ENCODE measurements around the gene TIRAP. TPM values are rescaled to one million over a fixed set of nuclear protein-coding genes. Genes with fewer than 3 reads are reported as not detected.
A peak's percentile ranks its signal among the peaks of the same experiment; 100 is the strongest.
"Not testable (repeated sequence)": the region's sequence is repeated elsewhere in the genome, so short reads cannot be mapped to it uniquely, and the experiment has no call there.

The TIRAP gene
- total RNA-seq, 2 donors from 2014 or later, result 9.2 to 11.4 TPM

DNA sequence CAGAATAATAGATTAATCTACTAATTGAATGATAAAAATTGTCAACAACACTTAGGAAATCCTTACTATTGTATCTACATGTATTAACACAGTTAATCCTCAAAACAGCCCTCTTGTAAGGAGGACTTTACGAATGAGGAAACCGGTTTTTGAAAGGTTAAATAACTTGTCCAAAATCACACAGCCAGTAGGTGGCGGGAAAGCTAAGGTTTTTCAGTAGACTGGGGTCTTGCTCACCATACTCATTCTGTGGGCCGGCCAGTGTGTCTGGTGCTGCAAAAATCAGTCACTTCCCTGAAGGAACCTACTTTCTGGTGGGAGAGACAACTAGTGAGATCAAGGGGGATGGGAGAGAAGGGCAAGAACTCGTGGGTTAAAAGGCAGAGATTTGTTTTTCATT lies 24.8 kb downstream of the TIRAP start:
- 38 to 55% methylated on average over 3 to 5 of the region's 5 CpGs for WGBS, 2 experiments (ENCODE audit: insufficient coverage in 1 of 2, insufficient read length in 1 of 2)
- peak overlapping the region; percentile 9 for H3K27ac ChIP-seq (ENCODE audit: low read depth, low read length)

GRCh38 chr11:126308271-126308671 lies 25.4 kb downstream of the TIRAP start:
- H3K27ac Mint-ChIP-seq, result no peak overlapping the region
- H3K4me1 Mint-ChIP-seq, result peaks cover 11% of the 10 kb centered on the region
- H3K4me1 ChIP-seq (ENCODE audit: control insufficient read depth, insufficient read depth, low read length), result peaks cover 4% of the 10 kb centered on the region
- H3K9me3 ChIP-seq (ENCODE audit: control insufficient read depth, low read length), result no peaks in the 10 kb centered on the region
- no peaks in the 10 kb centered on the region for H3K27me3 ChIP-seq (ENCODE audit: control insufficient read depth, insufficient read depth, low read length, poor library complexity, severe bottlenecking)
- H3K9ac ChIP-seq (ENCODE audit: extremely low read depth, low read length, poor library complexity, severe bottlenecking), result no peak overlapping the region
- H3K9me3 Mint-ChIP-seq, result no peaks in the 10 kb centered on the region
- no peak overlapping the region for H3K4me3 Mint-ChIP-seq
- H3K36me3 Mint-ChIP-seq (ENCODE audit: low read depth), result peaks cover 19% of the 10 kb centered on the region
- H3K27ac ChIP-seq (ENCODE audit: low read depth, low read length), result peak overlapping the region; percentile 18
- 75 to 90% methylated on average over 4 of the region's 4 CpGs for WGBS, 2 experiments (ENCODE audit: insufficient coverage in 1 of 2, insufficient read length in 1 of 2)
- H3K4me3 ChIP-seq (ENCODE audit: low read length), result no peak overlapping the region
- H3K36me3 ChIP-seq (ENCODE audit: control insufficient read depth, insufficient read depth, low read length), result peaks cover 4% of the 10 kb centered on the region
- no peak for TF ChIP-seq CTCF (conservative IDR thresholded peaks at IDR 0.05)
- no peak for DNase-seq
- no peaks in the 10 kb centered on the region for H3K27me3 Mint-ChIP-seq (ENCODE audit: insufficient read depth)

More for the DNA sequence above, 24.8 kb downstream of the TIRAP start:
- peak; percentile 77 for TF ChIP-seq CTCF (conservative IDR thresholded peaks at IDR 0.05)
- no peak overlapping the region for H3K4me3 Mint-ChIP-seq
- DNase-seq, result peak; percentile 84
- H3K36me3 Mint-ChIP-seq (ENCODE audit: low read depth), result peaks cover 24% of the 10 kb centered on the region
- Histone ChIP-seq H3K27me3 (ENCODE audit: control insufficient read depth, insufficient read depth, low read length, poor library complexity, severe bottlenecking) (no peaks in the 10 kb centered on the region), H3K9me3 (ENCODE audit: control insufficient read depth, low read length) (no peaks in the 10 kb centered on the region), H3K4me1 (ENCODE audit: control insufficient read depth, insufficient read depth, low read length) (no peaks in the 10 kb centered on the region), H3K9ac (ENCODE audit: extremely low read depth, low read length, poor library complexity, severe bottlenecking) (no peak overlapping the region), H3K36me3 (ENCODE audit: control insufficient read depth, insufficient read depth, low read length) (peaks cover 4% of the 10 kb centered on the region), H3K4me3 (ENCODE audit: low read length) (no peak overlapping the region)
- no peaks in the 10 kb centered on the region for H3K27me3 Mint-ChIP-seq (ENCODE audit: insufficient read depth)
- H3K27ac Mint-ChIP-seq, result no peak overlapping the region
- peaks cover 9% of the 10 kb centered on the region for H3K4me1 Mint-ChIP-seq
- H3K9me3 Mint-ChIP-seq, result no peaks in the 10 kb centered on the region

DNA sequence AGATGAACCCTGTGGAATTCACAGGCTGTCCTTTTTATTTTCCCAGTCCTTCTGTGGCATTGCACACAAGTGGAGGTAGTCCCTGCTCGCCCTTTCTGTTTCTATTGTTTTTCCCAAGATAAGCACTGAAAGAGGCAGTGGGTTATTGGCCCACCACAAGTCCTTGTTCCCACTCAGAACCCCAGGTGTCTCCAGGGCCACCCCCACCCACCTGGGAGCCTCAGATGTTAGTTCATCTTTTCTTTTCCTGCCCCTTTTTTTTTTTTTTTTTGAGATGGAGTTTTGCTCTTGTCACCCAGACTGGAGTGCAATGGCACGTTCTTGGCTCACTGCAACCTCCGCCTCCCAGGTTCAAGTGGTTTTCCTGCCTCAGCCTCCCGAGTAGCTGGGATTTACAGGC lies 25.9 kb downstream of the TIRAP start:
- not testable (repeated sequence) for H3K4me3 ChIP-seq (ENCODE audit: low read length); H3K9me3 Mint-ChIP-seq; H3K4me3 Mint-ChIP-seq; H3K27me3 Mint-ChIP-seq (ENCODE audit: insufficient read depth); H3K9me3 ChIP-seq (ENCODE audit: control insufficient read depth, low read length); H3K27ac ChIP-seq (ENCODE audit: low read depth, low read length); H3K27ac Mint-ChIP-seq; H3K4me1 ChIP-seq (ENCODE audit: control insufficient read depth, insufficient read depth, low read length); DNase-seq; H3K27me3 ChIP-seq (ENCODE audit: control insufficient read depth, insufficient read depth, low read length, poor library complexity, severe bottlenecking); H3K9ac ChIP-seq (ENCODE audit: extremely low read depth, low read length, poor library complexity, severe bottlenecking); H3K36me3 ChIP-seq (ENCODE audit: control insufficient read depth, insufficient read depth, low read length)
- peaks cover 11% of the 10 kb centered on the region for H3K4me1 Mint-ChIP-seq
- H3K36me3 Mint-ChIP-seq (ENCODE audit: low read depth), result peaks cover 17% of the 10 kb centered on the region
- WGBS, 2 experiments (ENCODE audit: insufficient coverage in 1 of 2, insufficient read length in 1 of 2), result 95 to 96% methylated on average over 3 to 4 of the region's 4 CpGs

Data from endodermal cell (in vitro differentiated cells).